CD4-positive, alpha-beta memory T cell (primary cell): Measurements from ENCODE around the gene DOC2B. TPM values are rescaled to one million over a fixed set of nuclear protein-coding genes. Genes with fewer than 3 reads are reported as not detected.
"Not testable (repeated sequence)": the region's sequence is repeated elsewhere in the genome, so short reads cannot be mapped to it uniquely, and the experiment has no call there.

ENCODE experiments used
- CTCF ChIA-PET: fragments of 350-600 bp; sonication (Branson Sonifier 250); formaldehyde crosslinking; loops from one replicate; lab custom pipeline; 2021; ENCODE audit warnings: inconsistent platforms; ENCODE audit not compliant: partially characterized antibody; lab: Charles Lee
- POLR2A ChIA-PET: fragments of 350-600 bp; sonication (Branson Sonifier 250); formaldehyde crosslinking; loops from one replicate; lab custom pipeline; 2021; ENCODE audit not compliant: partially characterized antibody; lab: Charles Lee
- DNase-seq, 5 donors: peaks; one replicate each; pipeline versions ENCODE4 v3.0.0 to v3.0.0-alpha.2; 2020 to 2022; ENCODE audit warnings: mixed read lengths in 1 of 5
- H3K27ac ChIP-seq: one replicate; pipeline ENCODE4 v1.7.0; 2013; ENCODE audit warnings: low read depth, low read length
- H3K27me3 ChIP-seq: 2 replicates; pipeline ENCODE4 v1.7.0; 2013; ENCODE audit warnings: mild to moderate bottlenecking, low read length, moderate library complexity; ENCODE audit not compliant: insufficient read depth
- H3K36me3 ChIP-seq: 2 replicates; pipeline ENCODE4 v1.7.0; 2013; ENCODE audit warnings: mild to moderate bottlenecking, low read length, moderate library complexity; ENCODE audit not compliant: insufficient read depth
- H3K4me1 ChIP-seq: 2 replicates; pipeline ENCODE4 v1.7.0; 2013; ENCODE audit warnings: mild to moderate bottlenecking, low read length, moderate library complexity; ENCODE audit not compliant: insufficient read depth
- H3K4me3 ChIP-seq, 2 donors: one replicate each; pipeline ENCODE4 v1.7.0; 2013; ENCODE audit warnings: low read length in 2 of 2, mild to moderate bottlenecking in 1 of 2
- H3K9me3 ChIP-seq, 2 donors: one replicate each; pipeline ENCODE4 v1.7.0; 2013; ENCODE audit warnings: low read length in 2 of 2, control low read depth in 1 of 2; ENCODE audit not compliant: control insufficient read depth in 1 of 2
- H3K27ac Mint-ChIP-seq, 7 donors: one replicate each; pipeline ENCODE4 v1.8.0; 2020 to 2021; ENCODE audit warnings: mixed read lengths in 7 of 7, mild to moderate bottlenecking in 6 of 7, inconsistent platforms in 3 of 7, moderate library complexity in 3 of 7
- H3K27me3 Mint-ChIP-seq, 2 donors: one replicate each; pipeline ENCODE4 v1.8.0; 2020 to 2021; ENCODE audit warnings: mixed read lengths in 2 of 2
- H3K36me3 Mint-ChIP-seq, 2 donors: one replicate each; pipeline ENCODE4 v1.8.0; 2020 to 2021; ENCODE audit warnings: mixed read lengths in 2 of 2, inconsistent platforms in 1 of 2, mild to moderate bottlenecking in 1 of 2
- H3K4me1 Mint-ChIP-seq, 4 donors: one replicate each; pipeline ENCODE4 v1.8.0; 2020 to 2021; ENCODE audit warnings: mixed read lengths in 4 of 4, mild to moderate bottlenecking in 1 of 4
- H3K4me3 Mint-ChIP-seq, 8 donors: one replicate each; pipeline ENCODE4 v1.8.0; 2020 to 2021; ENCODE audit warnings: mixed read lengths in 8 of 8, mild to moderate bottlenecking in 7 of 8, moderate library complexity in 6 of 8, inconsistent platforms in 3 of 8
- H3K9me3 Mint-ChIP-seq, 8 donors: one replicate each; pipeline ENCODE4 v1.8.0; 2020 to 2021; ENCODE audit warnings: mixed read lengths in 8 of 8, mild to moderate bottlenecking in 5 of 8, inconsistent platforms in 3 of 8, moderate library complexity in 1 of 8
- intact Hi-C: fragments of 100-400 bp; cut with micrococcal nuclease; formaldehyde crosslinking; loops from one replicate; pipeline ENCODE4 v1.15.1; 2023
- polyA plus RNA-seq, 2 donors: library from polyadenylated mRNA; unstranded; fragments of 300-500 nt; fragmentation: Illumina TruSeq; gene quantifications; one replicate each; pipeline ENCODE4 v1.2.3, GENCODE V29; 2021
- total RNA-seq, 2 experiments: library from RNA; stranded (reverse); gene quantifications; one replicate each; pipeline ENCODE4 v1.2.3, GENCODE V29; 2021

Gene DOC2B
- total and polyA plus RNA-seq, 4 experiments from 2014 or later, result 0.06 TPM; not detected in 3

GRCh38 chr17:201257-201656 is 19.8 kb upstream of the DOC2B start:
- intact Hi-C loops, POLR2A ChIA-PET, DNase-seq: not testable (repeated sequence)

GRCh38 chr17:200586-200985 is 19.1 kb upstream of the DOC2B start:
- no peak overlapping the region for H3K4me3 Mint-ChIP-seq
- Histone ChIP-seq H3K27me3 (peaks cover 6% of the 10 kb centered on the region), H3K4me1 (no peaks in the 10 kb centered on the region), H3K9me3 (no peaks in the 10 kb centered on the region), H3K27ac (no peak overlapping the region), H3K36me3 (no peaks in the 10 kb centered on the region), H3K4me3 (no peak overlapping the region)
- intact Hi-C loops, result no loop called here
- DNase-seq, result no peak
- CTCF ChIA-PET, result no interaction called here
- H3K9me3 Mint-ChIP-seq, result no peaks in the 10 kb centered on the region
- no peaks in the 10 kb centered on the region for H3K36me3 Mint-ChIP-seq
- H3K27ac Mint-ChIP-seq, result no peak overlapping the region
- peaks cover 21 to 22% of the 10 kb centered on the region in 2 donors for H3K27me3 Mint-ChIP-seq
- POLR2A ChIA-PET, result no interaction called here
- H3K4me1 Mint-ChIP-seq, result no peaks in the 10 kb centered on the region

More at GRCh38 chr17:201257-201656, 19.8 kb upstream of the DOC2B start:
- H3K4me1 Mint-ChIP-seq, H3K4me3 Mint-ChIP-seq, H3K36me3 ChIP-seq, H3K9me3 Mint-ChIP-seq, H3K9me3 ChIP-seq, H3K27me3 ChIP-seq, H3K4me1 ChIP-seq, H3K36me3 Mint-ChIP-seq, H3K4me3 ChIP-seq, CTCF ChIA-PET, H3K27ac Mint-ChIP-seq, H3K27ac ChIP-seq: not testable (repeated sequence)
- peaks cover 21% of the 10 kb centered on the region in 2 donors for H3K27me3 Mint-ChIP-seq

- Histone ChIP-seq H3K4me3 (no peak overlapping the region), H3K36me3 (no peaks in the 10 kb centered on the region), H3K27ac (no peak overlapping the region), H3K4me1 (no peaks in the 10 kb centered on the region), H3K27me3 (peaks cover 6% of the 10 kb centered on the region), H3K9me3 (no peaks in the 10 kb centered on the region)
- Mint-ChIP-seq H3K9me3 (no peaks in the 10 kb centered on the region), H3K4me3 (no peak overlapping the region), H3K36me3 (no peaks in the 10 kb centered on the region), H3K27me3 (peaks cover 21 to 22% of the 10 kb centered on the region in 2 donors), H3K27ac (no peak overlapping the region), H3K4me1 (no peaks in the 10 kb centered on the region)
- DNase-seq, result no peak
- POLR2A ChIA-PET, result no interaction called here
- CTCF ChIA-PET, result no interaction called here
- intact Hi-C loops, result no loop called here
Measured at GRCh38 chr17:199806-200545, 18.5 kb upstream of the DOC2B start.

GRCh38 chr17:199191-199604 is 17.7 kb upstream of the DOC2B start:
- Mint-ChIP-seq H3K4me1 (no peaks in the 10 kb centered on the region), H3K27ac (no peak overlapping the region), H3K27me3 (peaks cover 21 to 22% of the 10 kb centered on the region in 2 donors), H3K4me3 (no peak overlapping the region), H3K36me3 (no peaks in the 10 kb centered on the region), H3K9me3 (no peaks in the 10 kb centered on the region)
- Histone ChIP-seq H3K9me3 (no peaks in the 10 kb centered on the region), H3K27ac (no peak overlapping the region), H3K4me1 (no peaks in the 10 kb centered on the region), H3K27me3 (peaks cover 6% of the 10 kb centered on the region), H3K4me3 (no peak overlapping the region), H3K36me3 (no peaks in the 10 kb centered on the region)
- intact Hi-C loops, result no loop called here
- DNase-seq, result no peak
- ChIA-PET CTCF (no interaction called here), POLR2A (no interaction called here)

- H3K4me3 ChIP-seq, H3K36me3 ChIP-seq, H3K9me3 ChIP-seq, H3K4me1 ChIP-seq, DNase-seq, H3K4me1 Mint-ChIP-seq, H3K27ac ChIP-seq, CTCF ChIA-PET, H3K4me3 Mint-ChIP-seq, POLR2A ChIA-PET, H3K27ac Mint-ChIP-seq, H3K9me3 Mint-ChIP-seq, H3K27me3 ChIP-seq, H3K36me3 Mint-ChIP-seq, intact Hi-C loops: not testable (repeated sequence)
- H3K27me3 Mint-ChIP-seq, result peaks cover 21 to 22% of the 10 kb centered on the region in 2 donors
Measured at GRCh38 chr17:198225-198624, 16.8 kb upstream of the DOC2B start.

DNA sequence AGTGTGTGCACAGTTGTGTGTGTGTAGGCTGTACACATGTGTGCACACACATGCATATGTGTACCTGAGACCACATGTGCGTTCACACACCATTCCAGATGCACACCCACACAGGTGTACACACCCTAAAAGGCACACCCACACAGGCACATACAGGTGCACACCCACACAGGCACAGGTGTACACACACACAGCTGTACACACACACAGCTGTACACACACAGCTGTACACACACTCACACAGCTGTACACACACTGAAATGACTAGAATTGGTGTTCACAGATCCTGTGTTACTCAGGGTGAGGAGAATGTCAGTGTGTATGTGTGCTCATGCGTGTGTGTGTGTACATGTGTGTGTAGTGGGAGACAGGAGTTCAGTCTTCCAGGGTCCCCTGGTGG is 15.9 kb upstream of the DOC2B start:
- H3K4me3 Mint-ChIP-seq, result no peak overlapping the region
- no peak overlapping the region for H3K27ac ChIP-seq
- CTCF ChIA-PET, result no interaction called here
- peaks cover 21 to 22% of the 10 kb centered on the region in 2 donors for H3K27me3 Mint-ChIP-seq
- H3K36me3 Mint-ChIP-seq, result no peaks in the 10 kb centered on the region
- intact Hi-C loops, result no loop called here
- no peaks in the 10 kb centered on the region for H3K4me1 Mint-ChIP-seq
- no peak overlapping the region for H3K27ac Mint-ChIP-seq
- no peaks in the 10 kb centered on the region for H3K9me3 ChIP-seq
- POLR2A ChIA-PET, result no interaction called here
- no peaks in the 10 kb centered on the region for H3K36me3 ChIP-seq
- H3K27me3 ChIP-seq, result peaks cover 6% of the 10 kb centered on the region
- no peak for DNase-seq
- no peak overlapping the region for H3K4me3 ChIP-seq
- H3K4me1 ChIP-seq, result no peaks in the 10 kb centered on the region
- no peaks in the 10 kb centered on the region for H3K9me3 Mint-ChIP-seq

- H3K27ac Mint-ChIP-seq, result no peak overlapping the region
- H3K4me1 ChIP-seq, result no peaks in the 10 kb centered on the region
- POLR2A ChIA-PET, result no interaction called here
- peaks cover 14 to 21% of the 10 kb centered on the region in 2 donors for H3K27me3 Mint-ChIP-seq
- no peaks in the 10 kb centered on the region for H3K36me3 ChIP-seq
- no peak for DNase-seq
- H3K4me3 Mint-ChIP-seq, result no peak overlapping the region
- peaks cover 6% of the 10 kb centered on the region for H3K27me3 ChIP-seq
- no peak overlapping the region for H3K4me3 ChIP-seq
- no peaks in the 10 kb centered on the region for H3K9me3 Mint-ChIP-seq
- CTCF ChIA-PET, result no interaction called here
- intact Hi-C loops, result no loop called here
- H3K9me3 ChIP-seq, result no peaks in the 10 kb centered on the region
- H3K36me3 Mint-ChIP-seq, result no peaks in the 10 kb centered on the region
- H3K27ac ChIP-seq, result no peak overlapping the region
- H3K4me1 Mint-ChIP-seq, result no peaks in the 10 kb centered on the region
Measured at GRCh38 chr17:194828-195602, 13.6 kb upstream of the DOC2B start.
